ENCODE results near the gene CKAP4. TPM values are rescaled to one million over a fixed set of nuclear protein-coding genes. Genes with fewer than 3 reads are reported as not detected.

CKAP4 gene
- total RNA-seq, 1 experiment from 2014 or later = 62.4 TPM

- H3K4me2 ChIP-seq (ENCODE audit: insufficient read depth, insufficient read length, low read length) = no peak overlapping the region
- H2AFZ ChIP-seq (ENCODE audit: low read length) = no peak overlapping the region
- no peak overlapping the region for H3K18ac ChIP-seq (ENCODE audit: insufficient read length, low read depth, low read length)
- peaks cover 2% of the 10 kb centered on the region; the same call in 1 of the 2 replicates for H3K27me3 Mint-ChIP-seq (ENCODE audit: low read depth)
- no peaks in the 10 kb centered on the region for H3K79me1 ChIP-seq (ENCODE audit: insufficient read depth, low read depth, low read length, poor library complexity, severe bottlenecking)
- H3K14ac ChIP-seq (ENCODE audit: insufficient read depth, low read length) = no peak overlapping the region
- no peak overlapping the region for H4K91ac ChIP-seq (ENCODE audit: insufficient read length, low read depth, low read length)
- DNase-seq = peak; percentile 88
- H2BK12ac ChIP-seq (ENCODE audit: insufficient read length, low read depth, low read length) = no peak overlapping the region
- TF ChIP-seq, protein P1, sequence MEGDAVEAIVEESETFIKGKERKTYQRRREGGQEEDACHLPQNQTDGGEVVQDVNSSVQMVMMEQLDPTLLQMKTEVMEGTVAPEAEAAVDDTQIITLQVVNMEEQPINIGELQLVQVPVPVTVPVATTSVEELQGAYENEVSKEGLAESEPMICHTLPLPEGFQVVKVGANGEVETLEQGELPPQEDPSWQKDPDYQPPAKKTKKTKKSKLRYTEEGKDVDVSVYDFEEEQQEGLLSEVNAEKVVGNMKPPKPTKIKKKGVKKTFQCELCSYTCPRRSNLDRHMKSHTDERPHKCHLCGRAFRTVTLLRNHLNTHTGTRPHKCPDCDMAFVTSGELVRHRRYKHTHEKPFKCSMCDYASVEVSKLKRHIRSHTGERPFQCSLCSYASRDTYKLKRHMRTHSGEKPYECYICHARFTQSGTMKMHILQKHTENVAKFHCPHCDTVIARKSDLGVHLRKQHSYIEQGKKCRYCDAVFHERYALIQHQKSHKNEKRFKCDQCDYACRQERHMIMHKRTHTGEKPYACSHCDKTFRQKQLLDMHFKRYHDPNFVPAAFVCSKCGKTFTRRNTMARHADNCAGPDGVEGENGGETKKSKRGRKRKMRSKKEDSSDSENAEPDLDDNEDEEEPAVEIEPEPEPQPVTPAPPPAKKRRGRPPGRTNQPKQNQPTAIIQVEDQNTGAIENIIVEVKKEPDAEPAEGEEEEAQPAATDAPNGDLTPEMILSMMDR (conservative IDR thresholded peaks at IDR 0.05) = peak; percentile 92
- no peaks in the 10 kb centered on the region for H3K4me1 ChIP-seq (ENCODE audit: insufficient read depth, low read length)
- no peak overlapping the region for H2BK15ac ChIP-seq (ENCODE audit: low read depth, low read length)
- H3K9ac ChIP-seq (ENCODE audit: extremely low read depth, insufficient read length, low read length) = no peak overlapping the region
- H3K23me2 ChIP-seq (ENCODE audit: insufficient read length, low read depth, low read length, poor library complexity, severe bottlenecking) = no peaks in the 10 kb centered on the region
- H3K27me3 ChIP-seq (ENCODE audit: insufficient read depth, low read length) = no peaks in the 10 kb centered on the region
- H3T11ph ChIP-seq (ENCODE audit: low read length) = no peak overlapping the region
- H4K8ac ChIP-seq (replicated peaks; ENCODE audit: insufficient read length, low read depth, low read length) = no peak overlapping the region
- H3K9me3 ChIP-seq (ENCODE audit: control insufficient read depth, low read depth, low read length) = no peaks in the 10 kb centered on the region
- no peak overlapping the region for H3K4ac ChIP-seq (ENCODE audit: low read depth, low read length)
- no peak overlapping the region for H3K23ac ChIP-seq (ENCODE audit: insufficient read length, low read depth, low read length)
- H3K4me3 Mint-ChIP-seq = no peak overlapping the region
- no peak overlapping the region for H2BK20ac ChIP-seq (ENCODE audit: low read depth, low read length, poor library complexity, severe bottlenecking)
- H3K9me3 Mint-ChIP-seq = peaks cover 4% of the 10 kb centered on the region in 2 experiments
- H4K5ac ChIP-seq (ENCODE audit: insufficient read length, low read depth, low read length) = no peak overlapping the region
- no peak overlapping the region for H2BK5ac ChIP-seq (ENCODE audit: insufficient read length, low read length)
- H3K36me3 Mint-ChIP-seq (ENCODE audit: insufficient read depth in 1 of 3, low read depth in 3 of 3) = peaks cover 0 to 5% (median 0%) of the 10 kb centered on the region in 3 experiments; a peak in 3 of 7 replicates
- H2BK120ac ChIP-seq (ENCODE audit: low read depth, low read length, poor library complexity, severe bottlenecking) = no peak overlapping the region
- peaks cover 2% of the 10 kb centered on the region in 2 experiments; a peak in 2 of 4 replicates for H3K4me1 Mint-ChIP-seq
- no peaks in the 10 kb centered on the region for H4K20me1 ChIP-seq (ENCODE audit: control insufficient read depth, insufficient read depth, insufficient read length)
- H3K27ac Mint-ChIP-seq = no peak overlapping the region
- H2AK5ac ChIP-seq (ENCODE audit: insufficient read length, low read length) = no peak overlapping the region
- H3K56ac ChIP-seq (ENCODE audit: insufficient read length, low read depth, low read length) = no peak overlapping the region
- H3K79me2 ChIP-seq (ENCODE audit: insufficient read depth, low read length) = no peaks in the 10 kb centered on the region
- WGBS (ENCODE audit: extremely low coverage, insufficient read length, low lambda C conversion rate) = no CpG with 5 or more reads among the region's 9 CpGs
- no peak overlapping the region for H3K27ac ChIP-seq (ENCODE audit: insufficient read length, low read depth, low read length)
Observed at GRCh38 chr12:106223485-106224354, 24.1 kb downstream of the CKAP4 start.

Data from H9 (cell line).